ENCODE results near the gene MYLK2. TPM values are rescaled to one million over a fixed set of nuclear protein-coding genes. Genes with fewer than 3 reads are reported as not detected.

Gene MYLK2
- total and polyA plus RNA-seq, 2 of the 4 experiments (the other 2 are of a cell fraction), result 0.18 to 0.27 TPM

DNA sequence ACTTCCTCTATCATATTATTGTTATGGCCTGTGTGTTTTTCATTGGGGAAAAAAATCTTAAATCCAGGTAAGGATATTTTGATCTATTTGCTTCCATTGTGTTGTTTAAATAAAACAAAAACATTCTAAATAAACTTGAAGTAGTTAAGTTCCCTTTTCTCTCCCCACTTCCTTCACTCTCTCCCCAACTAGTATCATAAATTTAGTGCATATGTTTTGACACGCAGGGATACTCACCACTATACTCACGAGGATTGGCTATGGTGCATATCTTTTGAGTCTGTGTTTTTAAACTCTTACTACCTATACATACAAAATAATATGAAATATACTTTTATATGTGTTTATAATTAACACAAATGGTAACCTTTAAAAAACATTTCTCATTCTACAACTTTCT is 56.5 kb downstream of the MYLK2 start:
- H3K4ac ChIP-seq (ENCODE audit: low read depth, low read length), result no peak overlapping the region
- POLR2A ChIA-PET (ENCODE audit: unreplicated experiment), result no interaction called here
- H3K4me1 ChIP-seq (ENCODE audit: control insufficient read depth, insufficient read depth, low read length), result no peaks in the 10 kb centered on the region
- no peak overlapping the region for H3K9ac ChIP-seq (ENCODE audit: low read depth, low read length)
- CTCF ChIA-PET, result no interaction called here
- H4K20me1 ChIP-seq (ENCODE audit: insufficient read depth, low read length), result no peaks in the 10 kb centered on the region
- no peak overlapping the region for H2BK120ac ChIP-seq (ENCODE audit: low read depth, low read length)
- H3K79me1 ChIP-seq (ENCODE audit: low read depth in 1 of 2, low read length in 2 of 2), result no peaks in the 10 kb centered on the region
- H3K4me2 ChIP-seq (ENCODE audit: low read depth, low read length), result no peak overlapping the region
- H2AK9ac ChIP-seq (replicated peaks; ENCODE audit: low read depth, low read length, poor library complexity), result no peak overlapping the region
- peaks cover 2% of the 10 kb centered on the region; the same call in 1 of the 2 replicates for H3K9me3 ChIP-seq (ENCODE audit: control insufficient read depth, insufficient read depth, low read length)
- H2BK5ac ChIP-seq (ENCODE audit: low read depth, low read length, poor library complexity, severe bottlenecking), result no peak overlapping the region
- H3K18ac ChIP-seq (ENCODE audit: low read depth, low read length), result no peak overlapping the region
- H3K27ac ChIP-seq (ENCODE audit: insufficient read depth, low read length), result no peak overlapping the region
- H2AFZ ChIP-seq (replicated peaks; ENCODE audit: low read length, poor library complexity), result no peak overlapping the region
- no peak overlapping the region for H3K14ac ChIP-seq (replicated peaks; ENCODE audit: low read depth, low read length)
- WGBS, 2 experiments (ENCODE audit: extremely low coverage in 2 of 2, insufficient read length in 1 of 2), result no CpG with 5 or more reads among the region's 2 CpGs
- H4K8ac ChIP-seq (ENCODE audit: low read depth in 2 of 2, low read length in 2 of 2), result no peak overlapping the region
- dilution Hi-C loops (cut with HindIII; ENCODE audit: low sequenced_read_pairs, unreplicated experiment) (no loop called here), intact Hi-C loops (cut with micrococcal nuclease) (no loop called here), in situ Hi-C loops (cut with MboI; ENCODE audit: low sequenced_read_pairs) (no loop called here)
- no peaks in the 10 kb centered on the region for H3K36me3 ChIP-seq (ENCODE audit: control insufficient read depth, insufficient read depth, low read length)
- no peak overlapping the region for H2AK5ac ChIP-seq (ENCODE audit: low read depth, low read length)
- peaks cover 25% of the 10 kb centered on the region for H3K27me3 ChIP-seq (ENCODE audit: control insufficient read depth, insufficient read depth, low read length)
- no peak overlapping the region for H3K4me3 ChIP-seq (ENCODE audit: insufficient read depth, low read depth, low read length)
- no peak overlapping the region for H4K5ac ChIP-seq (ENCODE audit: low read depth, low read length)
- H3K56ac ChIP-seq (ENCODE audit: extremely low read depth, insufficient read depth, low read length), result no peak overlapping the region
- H4K91ac ChIP-seq (ENCODE audit: insufficient read depth, low read depth, low read length), result no peak overlapping the region
- no peak overlapping the region for H3K23ac ChIP-seq (ENCODE audit: low read depth, low read length)
- no peak for DNase-seq
- no peak overlapping the region for H2BK15ac ChIP-seq (ENCODE audit: low read depth, low read length)
- no TSS peak for BruUV-seq (replicated peaks)
- no peaks in the 10 kb centered on the region for H3K9me1 ChIP-seq (ENCODE audit: insufficient read depth, low read length)
- H2BK20ac ChIP-seq (ENCODE audit: low read depth, low read length), result no peak overlapping the region
- TF ChIP-seq NFE2L2 (IDR thresholded peaks at IDR 0.05; ENCODE audit: low read depth, low read length), result no peak
- TF ChIP-seq FOS (IDR thresholded peaks at IDR 0.05; ENCODE audit: low read depth, low read length), result no peak
- no peak for TF ChIP-seq POLR2A (IDR thresholded peaks at IDR 0.05; ENCODE audit: low read depth, low read length)
- TF ChIP-seq SMC3 (IDR thresholded peaks at IDR 0.05; ENCODE audit: low read depth, low read length), result no peak
- no peak for TF ChIP-seq BHLHE40 (IDR thresholded peaks at IDR 0.05; ENCODE audit: low read depth, low read length)
- TF ChIP-seq RFX5 (IDR thresholded peaks at IDR 0.05; ENCODE audit: low read depth, low read length), result no peak
- TF ChIP-seq MAZ (IDR thresholded peaks at IDR 0.05; ENCODE audit: borderline replicate concordance, low read depth, low read length), result no peak
- no peak for TF ChIP-seq CHD1 (IDR thresholded peaks at IDR 0.05; ENCODE audit: low read depth, low read length)
- no peak for TF ChIP-seq RCOR1 (IDR thresholded peaks at IDR 0.05; ENCODE audit: insufficient replicate concordance, low read length)
- TF ChIP-seq, protein P1, sequence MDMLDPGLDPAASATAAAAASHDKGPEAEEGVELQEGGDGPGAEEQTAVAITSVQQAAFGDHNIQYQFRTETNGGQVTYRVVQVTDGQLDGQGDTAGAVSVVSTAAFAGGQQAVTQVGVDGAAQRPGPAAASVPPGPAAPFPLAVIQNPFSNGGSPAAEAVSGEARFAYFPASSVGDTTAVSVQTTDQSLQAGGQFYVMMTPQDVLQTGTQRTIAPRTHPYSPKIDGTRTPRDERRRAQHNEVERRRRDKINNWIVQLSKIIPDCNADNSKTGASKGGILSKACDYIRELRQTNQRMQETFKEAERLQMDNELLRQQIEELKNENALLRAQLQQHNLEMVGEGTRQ (IDR thresholded peaks at IDR 0.05; ENCODE audit: low read depth, low read length), result no peak
- no peak for TF ChIP-seq MAFK (IDR thresholded peaks at IDR 0.05; ENCODE audit: low read depth, low read length)
- TF ChIP-seq MXI1 (IDR thresholded peaks at IDR 0.05; ENCODE audit: borderline replicate concordance, low read depth, low read length), result no peak
- TF ChIP-seq, protein P2, sequence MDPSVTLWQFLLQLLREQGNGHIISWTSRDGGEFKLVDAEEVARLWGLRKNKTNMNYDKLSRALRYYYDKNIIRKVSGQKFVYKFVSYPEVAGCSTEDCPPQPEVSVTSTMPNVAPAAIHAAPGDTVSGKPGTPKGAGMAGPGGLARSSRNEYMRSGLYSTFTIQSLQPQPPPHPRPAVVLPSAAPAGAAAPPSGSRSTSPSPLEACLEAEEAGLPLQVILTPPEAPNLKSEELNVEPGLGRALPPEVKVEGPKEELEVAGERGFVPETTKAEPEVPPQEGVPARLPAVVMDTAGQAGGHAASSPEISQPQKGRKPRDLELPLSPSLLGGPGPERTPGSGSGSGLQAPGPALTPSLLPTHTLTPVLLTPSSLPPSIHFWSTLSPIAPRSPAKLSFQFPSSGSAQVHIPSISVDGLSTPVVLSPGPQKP (IDR thresholded peaks at IDR 0.05; ENCODE audit: borderline replicate concordance, low read depth, low read length), result no peak
- TF ChIP-seq, protein P3, sequence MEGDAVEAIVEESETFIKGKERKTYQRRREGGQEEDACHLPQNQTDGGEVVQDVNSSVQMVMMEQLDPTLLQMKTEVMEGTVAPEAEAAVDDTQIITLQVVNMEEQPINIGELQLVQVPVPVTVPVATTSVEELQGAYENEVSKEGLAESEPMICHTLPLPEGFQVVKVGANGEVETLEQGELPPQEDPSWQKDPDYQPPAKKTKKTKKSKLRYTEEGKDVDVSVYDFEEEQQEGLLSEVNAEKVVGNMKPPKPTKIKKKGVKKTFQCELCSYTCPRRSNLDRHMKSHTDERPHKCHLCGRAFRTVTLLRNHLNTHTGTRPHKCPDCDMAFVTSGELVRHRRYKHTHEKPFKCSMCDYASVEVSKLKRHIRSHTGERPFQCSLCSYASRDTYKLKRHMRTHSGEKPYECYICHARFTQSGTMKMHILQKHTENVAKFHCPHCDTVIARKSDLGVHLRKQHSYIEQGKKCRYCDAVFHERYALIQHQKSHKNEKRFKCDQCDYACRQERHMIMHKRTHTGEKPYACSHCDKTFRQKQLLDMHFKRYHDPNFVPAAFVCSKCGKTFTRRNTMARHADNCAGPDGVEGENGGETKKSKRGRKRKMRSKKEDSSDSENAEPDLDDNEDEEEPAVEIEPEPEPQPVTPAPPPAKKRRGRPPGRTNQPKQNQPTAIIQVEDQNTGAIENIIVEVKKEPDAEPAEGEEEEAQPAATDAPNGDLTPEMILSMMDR (conservative IDR thresholded peaks at IDR 0.05; ENCODE audit: low read depth, low read length), result no peak
- no peak for ATAC-seq (ENCODE audit: low read depth)

All from IMR-90 (cell line).